ENCODE data around the gene NSMCE4A. TPM values are rescaled to one million over a fixed set of nuclear protein-coding genes. Genes with fewer than 3 reads are reported as not detected.

The NSMCE4A gene
- total RNA-seq, 1 experiment from 2014 or later = 64.4 TPM

- TF ChIP-seq ZNF121 (CRISPR knock-in tag; IDR thresholded peaks at IDR 0.05) = no peak
These were observed 18.6 kb downstream of the NSMCE4A start (continued) for GRCh38 chr10:121956111-121957061.

GRCh38 chr10:121952226-121952625 lies 22.8 kb downstream of the NSMCE4A start:
- peaks cover 4% of the 10 kb centered on the region for H3K36me3 Mint-ChIP-seq
- DNase-seq (ENCODE audit: low spot score) = no peak
- H3K9me3 Mint-ChIP-seq = no peaks in the 10 kb centered on the region
- peaks cover 10% of the 10 kb centered on the region for H3K4me1 Mint-ChIP-seq
- ChIA-PET POLR2A (no interaction called here), CTCF (interaction anchor here (1.3 kb wide), 1 partner anchor 23 kb away, joined by 9 read pairs; the partner anchor contains the start of gene NSMCE4A)
- peak; percentile 10; the same call in 1 of the 2 replicates for TF ChIP-seq PRRX2 (CRISPR knock-in tag; IDR thresholded peaks at IDR 0.05)
- no peak for TF ChIP-seq ZNF512 (CRISPR knock-in tag; IDR thresholded peaks at IDR 0.05; ENCODE audit: borderline replicate concordance)
- TF ChIP-seq CBFB (CRISPR knock-in tag; IDR thresholded peaks at IDR 0.05; ENCODE audit: low read depth) = no peak
- no peak overlapping the region for H3K4me3 Mint-ChIP-seq
- no peak for ATAC-seq
- H3K27me3 Mint-ChIP-seq (ENCODE audit: low read depth) = no peaks in the 10 kb centered on the region
- H3K27ac Mint-ChIP-seq = no peak overlapping the region

GRCh38 chr10:121949451-121949850 lies 25.6 kb downstream of the NSMCE4A start:
- ChIA-PET POLR2A (interaction anchor here (0.7 kb wide), 1 partner anchor 1009 kb away, joined by 6 read pairs; no protein-coding TSS in a partner anchor), CTCF (no interaction called here)
- peaks cover 10% of the 10 kb centered on the region for H3K4me1 Mint-ChIP-seq
- no peaks in the 10 kb centered on the region for H3K36me3 Mint-ChIP-seq
- ATAC-seq (no peak), DNase-seq (ENCODE audit: low spot score) (no peak)
- TF ChIP-seq ZNF671 (CRISPR knock-in tag; IDR thresholded peaks at IDR 0.05) (no peak), AR (CRISPR knock-in tag; IDR thresholded peaks at IDR 0.05) (no peak), TP53 (CRISPR knock-in tag; IDR thresholded peaks at IDR 0.05) (no peak), MAX (CRISPR knock-in tag; IDR thresholded peaks at IDR 0.05) (no peak), ESRRA (CRISPR knock-in tag; IDR thresholded peaks at IDR 0.05; ENCODE audit: borderline replicate concordance) (no peak), MYBL2 (CRISPR knock-in tag; IDR thresholded peaks at IDR 0.05) (no peak), RELA (CRISPR knock-in tag; IDR thresholded peaks at IDR 0.05; ENCODE audit: borderline replicate concordance) (no peak)
- no peak overlapping the region for H3K27ac Mint-ChIP-seq
- H3K4me3 Mint-ChIP-seq = no peak overlapping the region
- no peaks in the 10 kb centered on the region for H3K27me3 Mint-ChIP-seq (ENCODE audit: low read depth)
- no peaks in the 10 kb centered on the region for H3K9me3 Mint-ChIP-seq

GRCh38 chr10:121949049-121949448 lies 26.0 kb downstream of the NSMCE4A start:
- ATAC-seq (no peak), DNase-seq (ENCODE audit: low spot score) (no peak)
- H3K36me3 Mint-ChIP-seq = no peaks in the 10 kb centered on the region
- H3K4me1 Mint-ChIP-seq = peaks cover 10% of the 10 kb centered on the region
- H3K4me3 Mint-ChIP-seq = no peak overlapping the region
- H3K27me3 Mint-ChIP-seq (ENCODE audit: low read depth) = no peaks in the 10 kb centered on the region
- no peak overlapping the region for H3K27ac Mint-ChIP-seq
- CTCF ChIA-PET = no interaction called here
- POLR2A ChIA-PET = interaction anchor here (0.7 kb wide), 1 partner anchor 1008 kb away, joined by 6 read pairs; no protein-coding TSS in a partner anchor
- no peaks in the 10 kb centered on the region for H3K9me3 Mint-ChIP-seq
- TF ChIP-seq JUN (CRISPR knock-in tag; IDR thresholded peaks at IDR 0.05) (no peak), ZNF512 (CRISPR knock-in tag; IDR thresholded peaks at IDR 0.05; ENCODE audit: borderline replicate concordance) (no peak), NFATC4 (CRISPR knock-in tag; IDR thresholded peaks at IDR 0.05) (no peak), NR1H2 (CRISPR knock-in tag; IDR thresholded peaks at IDR 0.05) (no peak), AR (CRISPR knock-in tag; IDR thresholded peaks at IDR 0.05) (no peak), GABPB1 (CRISPR knock-in tag; IDR thresholded peaks at IDR 0.05) (no peak), TEAD4 (CRISPR knock-in tag; IDR thresholded peaks at IDR 0.05) (no peak), ERG (CRISPR knock-in tag; IDR thresholded peaks at IDR 0.05) (no peak)
